SK-N-SH treated with all-trans-retinoic acid at 6 μM for 48 hours (cell line): ENCODE measurements around the gene ABCA1.

Source experiments
- ATAC-seq: fragments of 200-7000 bp; cut with Tn5 transposase; 3 replicates; pipeline ENCODE4 v1.9.1; 2020; ENCODE audit warnings: mild to moderate bottlenecking, moderate library complexity
- ARNTL ChIP-seq: fragments of 450-650 bp; formaldehyde crosslinking; IDR thresholded peaks from 2 replicates; pipeline ENCODE4 v1.5.0; 2020; ENCODE audit warnings: low read depth, mild to moderate bottlenecking, moderate library complexity, borderline replicate concordance
- BACH2 ChIP-seq: fragments of 250-450 bp; sonication (Bioruptor Pico); IDR thresholded peaks from 2 replicates; pipeline ENCODE4 v1.9.0; 2021; ENCODE audit warnings: mild to moderate bottlenecking, borderline replicate concordance
- CREB5 ChIP-seq: fragments of 250-450 bp; sonication (Bioruptor Pico); IDR thresholded peaks from 2 replicates; pipeline ENCODE4 v1.5.1; 2020; ENCODE audit warnings: low read depth, mild to moderate bottlenecking, moderate library complexity
- CSDC2 ChIP-seq: fragments of 250-450 bp; sonication (Bioruptor Pico); IDR thresholded peaks from 2 replicates; pipeline ENCODE4 v1.5.0; 2020; ENCODE audit warnings: mild to moderate bottlenecking, moderate library complexity
- CSRNP3 ChIP-seq: fragments of 250-450 bp; sonication (Bioruptor Pico); IDR thresholded peaks from 2 replicates; pipeline ENCODE4 v1.5.1; 2021; ENCODE audit warnings: mild to moderate bottlenecking, moderate library complexity
- ESRRG ChIP-seq: fragments of 250-450 bp; sonication (Bioruptor Pico); IDR thresholded peaks from 2 replicates; pipeline ENCODE4 v1.6.1; 2021; ENCODE audit warnings: mild to moderate bottlenecking
- GLIS3 ChIP-seq: fragments of 250-450 bp; sonication (Bioruptor Pico); IDR thresholded peaks from 2 replicates; pipeline ENCODE4 v1.5.0; 2020; ENCODE audit warnings: mild to moderate bottlenecking, moderate library complexity
- ISL1 ChIP-seq: fragments of 250-450 bp; sonication (Bioruptor Pico); IDR thresholded peaks from 2 replicates; pipeline ENCODE4 v2.1.2; 2022; ENCODE audit warnings: mild to moderate bottlenecking, moderate library complexity
- OSR1 ChIP-seq: fragments of 250-450 bp; sonication (Bioruptor Pico); IDR thresholded peaks from 2 replicates; pipeline ENCODE4 v1.8.0; 2022; ENCODE audit warnings: moderate library complexity, mild to moderate bottlenecking, inconsistent platforms
- PATZ1 ChIP-seq: fragments of 250-450 bp; sonication (Bioruptor Pico); IDR thresholded peaks from 2 replicates; pipeline ENCODE4 v1.8.0; 2020; ENCODE audit warnings: mild to moderate bottlenecking, moderate library complexity, borderline replicate concordance
- POU6F1 ChIP-seq: fragments of 250-450 bp; sonication (Bioruptor Pico); IDR thresholded peaks from 2 replicates; pipeline ENCODE4 v1.8.0; 2021; ENCODE audit warnings: low read depth, mild to moderate bottlenecking, moderate library complexity, borderline replicate concordance
- PPARA ChIP-seq: fragments of 250-450 bp; sonication (Bioruptor Pico); IDR thresholded peaks from 2 replicates; pipeline ENCODE4 v1.5.0; 2020; ENCODE audit warnings: mild to moderate bottlenecking, borderline replicate concordance
- RARB ChIP-seq: fragments of 250-450 bp; sonication (Bioruptor Pico); IDR thresholded peaks from 2 replicates; pipeline ENCODE4 v1.8.0; 2021; ENCODE audit warnings: mild to moderate bottlenecking, moderate library complexity
- SNAI2 ChIP-seq: fragments of 250-450 bp; sonication (Bioruptor Pico); IDR thresholded peaks from 2 replicates; pipeline ENCODE4 v1.5.0; 2020; ENCODE audit warnings: mild to moderate bottlenecking, moderate library complexity
- TOX ChIP-seq: fragments of 250-450 bp; sonication (Bioruptor Pico); IDR thresholded peaks from 2 replicates; pipeline ENCODE4 v1.8.0; 2021; ENCODE audit warnings: mild to moderate bottlenecking, moderate library complexity, borderline replicate concordance
- TSHZ2 ChIP-seq: fragments of 250-450 bp; sonication (Bioruptor Pico); IDR thresholded peaks from 2 replicates; pipeline ENCODE4 v1.5.0; 2020; ENCODE audit warnings: mild to moderate bottlenecking, moderate library complexity
- ZC3H10 ChIP-seq: fragments of 250-450 bp; sonication (Bioruptor Pico); IDR thresholded peaks from 2 replicates; pipeline ENCODE4 v1.5.1; 2021; ENCODE audit warnings: mild to moderate bottlenecking, moderate library complexity
- ZFP3 ChIP-seq: fragments of 250-450 bp; sonication (Bioruptor Pico); IDR thresholded peaks from 2 replicates; pipeline ENCODE4 v1.5.0; 2020; ENCODE audit warnings: mild to moderate bottlenecking, moderate library complexity
- ZFP30 ChIP-seq: fragments of 450-650 bp; formaldehyde crosslinking; IDR thresholded peaks from 2 replicates; pipeline ENCODE4 v1.5.0; 2022; ENCODE audit warnings: mild to moderate bottlenecking, moderate library complexity
- ZNF565 ChIP-seq: fragments of 450-650 bp; formaldehyde crosslinking; conservative IDR thresholded peaks from 2 replicates; pipeline ENCODE4 v1.5.0; 2020; ENCODE audit warnings: low read depth, mild to moderate bottlenecking, moderate library complexity
- ZNF70 ChIP-seq: fragments of 450-650 bp; formaldehyde crosslinking; IDR thresholded peaks from 2 replicates; pipeline ENCODE4 v1.5.0; 2020; ENCODE audit warnings: mild to moderate bottlenecking, moderate library complexity
- ZNF8 ChIP-seq: fragments of 450-650 bp; formaldehyde crosslinking; IDR thresholded peaks from 2 replicates; pipeline ENCODE4 v1.5.0; 2020; ENCODE audit warnings: mild to moderate bottlenecking, moderate library complexity

ABCA1 gene

DNA sequence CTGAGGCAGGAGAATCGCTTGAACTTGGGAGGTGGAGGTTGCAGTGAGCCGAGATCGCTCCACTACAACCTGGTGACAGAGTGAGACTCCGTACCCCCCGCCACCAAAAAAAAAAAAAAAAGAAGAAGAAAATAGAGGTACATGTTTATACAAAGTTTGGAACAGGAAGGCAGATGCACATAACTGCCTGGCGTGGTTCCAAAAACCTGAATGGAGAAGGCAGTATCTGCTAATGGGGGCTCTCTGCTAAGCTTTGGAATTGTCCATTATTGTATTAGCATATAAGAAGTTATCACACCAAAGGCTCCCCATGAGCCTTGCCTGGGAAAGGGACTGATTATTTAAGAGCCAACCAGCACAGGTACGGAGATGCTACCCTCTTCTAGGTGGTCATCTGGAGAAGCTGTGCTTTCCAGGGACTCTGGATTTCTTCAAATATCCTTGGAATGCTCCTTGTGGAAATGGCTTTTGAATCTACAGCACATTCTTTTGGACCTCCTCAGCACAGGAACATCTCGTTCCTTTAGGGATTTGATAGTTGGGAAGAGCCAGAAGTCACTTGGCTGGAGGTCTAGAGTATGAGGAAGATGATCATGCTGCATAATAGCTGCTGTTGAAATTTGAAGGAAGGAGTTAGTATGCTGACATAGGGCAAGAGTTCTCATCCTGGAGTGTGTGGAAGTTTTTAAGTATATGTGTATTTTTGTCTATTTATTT, 42.5 kb upstream of the ABCA1 start (continued):
- no peak for TF ChIP-seq CSDC2 (CRISPR knock-in tag)
- no peak for TF ChIP-seq ESRRG
- TF ChIP-seq ARNTL (CRISPR knock-in tag): no peak
- no peak for TF ChIP-seq PPARA
- no peak for TF ChIP-seq ZFP3 (CRISPR knock-in tag)
- TF ChIP-seq ISL1 (CRISPR knock-in tag): no peak
- TF ChIP-seq RARB (CRISPR knock-in tag): no peak
- no peak for TF ChIP-seq TOX
- TF ChIP-seq TSHZ2 (CRISPR knock-in tag): no peak
- no peak for TF ChIP-seq GLIS3 (CRISPR knock-in tag)
- TF ChIP-seq OSR1 (CRISPR knock-in tag): no peak

DNA sequence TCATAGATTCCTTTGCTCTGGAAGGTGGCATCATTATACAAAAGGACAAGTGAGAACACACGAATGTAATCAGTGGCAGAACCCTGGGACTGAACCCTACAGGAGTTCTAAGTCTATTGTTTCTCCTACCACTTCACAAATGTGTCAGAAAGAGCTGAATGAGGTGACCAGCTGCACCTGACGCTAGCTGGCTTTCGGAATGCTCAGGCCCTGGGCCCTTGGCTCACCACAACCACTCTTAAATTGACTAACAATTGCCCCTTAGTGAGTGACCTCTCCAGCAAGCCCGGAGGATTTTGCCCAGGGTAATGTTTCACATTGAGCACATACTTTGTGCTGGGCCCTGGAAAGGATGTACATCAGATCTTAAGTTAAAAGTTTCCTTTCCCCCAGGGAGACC, 41.2 kb upstream of the ABCA1 start:
- ATAC-seq: no peak
- TF ChIP-seq GLIS3 (CRISPR knock-in tag) (no peak), CSDC2 (CRISPR knock-in tag) (no peak), ZFP30 (CRISPR knock-in tag) (no peak), SNAI2 (CRISPR knock-in tag) (no peak), BACH2 (CRISPR knock-in tag) (no peak), TSHZ2 (CRISPR knock-in tag) (no peak), CSRNP3 (no peak), PATZ1 (CRISPR knock-in tag) (no peak), ZC3H10 (no peak), ARNTL (CRISPR knock-in tag) (no peak), ZNF8 (CRISPR knock-in tag) (no peak), OSR1 (CRISPR knock-in tag) (no peak), CREB5 (CRISPR knock-in tag) (no peak), PPARA (no peak), ISL1 (CRISPR knock-in tag) (no peak), TOX (no peak), POU6F1 (CRISPR knock-in tag) (no peak), RARB (CRISPR knock-in tag) (no peak), ZNF565 (no peak), ZNF70 (CRISPR knock-in tag) (no peak)
